Activated CD8-positive, alpha-beta memory T cell treated with anti-CD3 and anti-CD28 coated beads, Interleukin-2, amount 10 ng/mL, durations not matched to agents 7 days and 5 days (primary cell): ENCODE results near the gene TMEM132D. TPM values are rescaled to one million over a fixed set of nuclear protein-coding genes. Genes with fewer than 3 reads are reported as not detected.

ENCODE experiments used
- ATAC-seq: fragments of 150-1000 bp; cut with Tn5 transposase; one replicate; pipeline ENCODE4 v1.10.0; 2021; ENCODE audit warnings: moderate library complexity
- CTCF ChIA-PET: fragments of 350-600 bp; sonication (Branson Sonifier 250); formaldehyde crosslinking; loops from one replicate; lab custom pipeline; 2021; ENCODE audit warnings: antibody characterized with exemption; lab: Charles Lee
- DNase-seq: peaks from one replicate; pipeline ENCODE4 v3.0.0-alpha.2; 2020
- H3K27ac Mint-ChIP-seq: one replicate; pipeline ENCODE4 v1.8.0; 2021; ENCODE audit warnings: mild to moderate bottlenecking, mixed read lengths
- H3K27me3 Mint-ChIP-seq: one replicate; pipeline ENCODE4 v1.8.0; 2021; ENCODE audit warnings: mixed read lengths
- H3K36me3 Mint-ChIP-seq: one replicate; pipeline ENCODE4 v1.8.0; 2021; ENCODE audit warnings: mild to moderate bottlenecking, mixed read lengths
- H3K4me1 Mint-ChIP-seq: one replicate; pipeline ENCODE4 v1.8.0; 2021; ENCODE audit warnings: mixed read lengths
- H3K4me3 Mint-ChIP-seq: one replicate; pipeline ENCODE4 v1.8.0; 2021; ENCODE audit warnings: mild to moderate bottlenecking, moderate library complexity, mixed read lengths
- H3K9me3 Mint-ChIP-seq: one replicate; pipeline ENCODE4 v1.8.0; 2022; ENCODE audit warnings: low read depth, mixed read lengths
- total RNA-seq, 2 experiments: library from RNA; stranded (reverse); gene quantifications; one replicate each; pipeline ENCODE4 v1.2.3, GENCODE V29; 2021

Gene TMEM132D
- total RNA-seq, 2 experiments from 2014 or later = not detected

DNA sequence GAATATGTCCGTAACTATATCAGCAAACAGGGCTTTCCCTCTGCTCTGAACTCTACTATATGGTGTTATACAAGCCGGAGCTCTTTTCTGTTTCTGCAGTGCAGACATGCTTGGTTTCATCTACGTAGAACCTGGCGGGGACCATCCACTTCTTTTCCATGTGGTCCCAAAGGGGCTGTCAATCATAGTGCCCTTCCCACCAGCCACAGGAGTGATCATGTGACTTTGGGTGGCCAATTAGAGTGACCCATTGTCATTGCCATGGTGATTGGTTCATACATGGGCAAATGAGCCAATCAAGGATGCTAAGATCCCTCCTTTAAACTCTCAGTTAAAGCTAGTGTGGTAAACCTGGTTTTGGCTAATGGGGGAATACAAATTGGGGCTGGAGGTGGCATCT is 281.3 kb downstream of the TMEM132D start:
- DNase-seq (no peak), ATAC-seq (no peak)
- no peaks in the 10 kb centered on the region for H3K27me3 Mint-ChIP-seq
- H3K27ac Mint-ChIP-seq = no peak overlapping the region
- no peaks in the 10 kb centered on the region for H3K36me3 Mint-ChIP-seq
- no peak overlapping the region for H3K4me3 Mint-ChIP-seq
- H3K4me1 Mint-ChIP-seq = no peaks in the 10 kb centered on the region
- peaks cover 3% of the 10 kb centered on the region for H3K9me3 Mint-ChIP-seq
- CTCF ChIA-PET = no interaction called here

DNA sequence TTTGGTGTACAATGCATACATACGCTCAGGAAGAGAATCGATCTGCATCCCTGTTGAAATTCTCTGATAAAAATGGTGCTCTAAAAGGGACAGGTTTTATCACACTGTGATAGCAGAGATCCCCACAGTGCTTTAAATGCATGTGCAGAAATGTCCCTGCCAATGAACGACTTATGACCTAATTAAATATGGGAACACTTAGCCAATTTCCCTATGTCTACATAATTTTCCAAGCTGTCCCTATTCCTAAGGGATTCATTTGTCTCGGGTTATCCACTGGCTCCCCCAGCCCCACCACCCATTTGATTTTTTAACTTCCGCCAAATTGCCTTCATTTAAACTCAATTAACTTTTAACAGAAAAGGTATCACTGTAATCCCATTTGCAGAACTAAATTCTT is 284.6 kb downstream of the TMEM132D start:
- H3K4me1 Mint-ChIP-seq = no peaks in the 10 kb centered on the region
- no peak overlapping the region for H3K4me3 Mint-ChIP-seq
- ATAC-seq = no peak
- DNase-seq = no peak
- CTCF ChIA-PET = no interaction called here
- peaks cover 11% of the 10 kb centered on the region for H3K9me3 Mint-ChIP-seq
- H3K27ac Mint-ChIP-seq = no peak overlapping the region
- no peaks in the 10 kb centered on the region for H3K36me3 Mint-ChIP-seq
- H3K27me3 Mint-ChIP-seq = no peaks in the 10 kb centered on the region

DNA sequence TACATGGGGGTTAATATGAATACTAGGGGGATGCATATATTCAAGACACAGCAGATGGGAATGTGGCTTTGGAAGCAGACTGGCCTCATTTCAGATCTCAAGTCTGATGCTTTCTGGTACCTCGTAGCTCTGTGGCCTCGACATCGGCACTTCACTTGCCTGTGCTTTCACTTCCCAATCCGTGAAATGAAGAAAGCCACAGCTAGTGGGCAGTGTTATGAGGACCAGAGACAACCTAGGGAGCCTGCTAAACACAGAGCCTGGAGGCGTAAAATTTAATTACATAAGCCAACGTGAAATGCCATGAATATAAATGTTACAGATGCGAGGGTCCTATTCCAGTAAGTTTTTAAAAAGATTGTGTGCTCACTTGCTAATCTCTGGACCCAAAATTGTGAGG is 286.0 kb downstream of the TMEM132D start:
- H3K27ac Mint-ChIP-seq = no peak overlapping the region
- H3K4me1 Mint-ChIP-seq = no peaks in the 10 kb centered on the region
- CTCF ChIA-PET = no interaction called here
- H3K4me3 Mint-ChIP-seq = no peak overlapping the region
- H3K27me3 Mint-ChIP-seq = no peaks in the 10 kb centered on the region
- peaks cover 15% of the 10 kb centered on the region for H3K9me3 Mint-ChIP-seq
- H3K36me3 Mint-ChIP-seq = no peaks in the 10 kb centered on the region
- no peak for DNase-seq
- no peak for ATAC-seq

DNA sequence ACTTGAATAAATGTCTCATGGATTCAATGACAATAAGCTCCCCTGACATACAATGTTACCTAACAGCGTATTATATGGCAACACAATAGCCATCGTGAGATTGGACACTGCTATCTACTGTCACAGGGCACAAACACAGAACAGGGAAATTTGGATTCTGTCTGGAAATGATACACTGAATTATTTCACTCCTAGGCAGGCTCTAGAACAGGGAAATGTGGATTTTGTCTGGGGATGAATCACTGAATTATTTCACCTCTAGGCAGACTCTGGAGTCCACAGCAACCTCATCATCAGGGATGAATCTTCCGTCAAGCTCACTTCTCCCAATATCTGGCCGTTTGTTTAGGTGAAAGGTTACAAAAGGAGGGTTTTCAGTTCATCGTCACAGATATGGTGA is 288.8 kb downstream of the TMEM132D start:
- DNase-seq = no peak
- Mint-ChIP-seq H3K36me3 (no peaks in the 10 kb centered on the region), H3K4me1 (no peaks in the 10 kb centered on the region), H3K27me3 (no peaks in the 10 kb centered on the region), H3K27ac (no peak overlapping the region), H3K9me3 (peaks cover 14% of the 10 kb centered on the region), H3K4me3 (no peak overlapping the region)
- no peak for ATAC-seq
- CTCF ChIA-PET = no interaction called here

DNA sequence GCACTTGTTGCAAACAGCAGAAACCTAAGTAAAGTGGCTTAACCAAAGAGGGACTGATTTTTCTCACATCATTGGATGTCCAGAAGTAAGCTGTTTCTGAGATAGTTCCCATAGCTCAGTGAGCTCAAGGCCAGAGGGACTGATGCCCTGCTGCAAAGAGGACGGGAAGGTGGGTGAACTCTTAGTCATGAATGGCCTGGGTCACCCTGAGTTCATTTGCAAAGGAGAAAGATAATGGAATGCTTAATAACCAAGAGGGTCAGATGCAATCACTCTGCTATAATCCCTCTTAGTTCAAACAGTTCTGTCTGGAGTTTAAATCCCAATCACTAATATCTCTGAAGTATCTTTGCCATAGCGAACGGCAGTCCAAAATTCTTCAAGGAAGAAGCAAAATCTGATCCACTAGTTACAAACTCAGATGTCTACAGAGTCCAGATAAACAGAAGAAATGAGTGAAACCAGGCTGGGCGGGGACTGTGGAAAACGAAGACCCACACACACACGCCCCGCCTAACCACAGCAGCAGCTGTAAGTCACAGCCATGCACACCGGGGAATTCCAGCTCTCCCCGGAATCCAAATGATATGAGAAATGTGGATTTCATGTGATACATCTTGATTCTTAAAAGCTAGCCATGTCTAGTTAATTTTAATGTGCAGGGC is 289.5 kb downstream of the TMEM132D start:
- Mint-ChIP-seq H3K4me1 (no peaks in the 10 kb centered on the region), H3K4me3 (no peak overlapping the region), H3K36me3 (no peaks in the 10 kb centered on the region)

DNA sequence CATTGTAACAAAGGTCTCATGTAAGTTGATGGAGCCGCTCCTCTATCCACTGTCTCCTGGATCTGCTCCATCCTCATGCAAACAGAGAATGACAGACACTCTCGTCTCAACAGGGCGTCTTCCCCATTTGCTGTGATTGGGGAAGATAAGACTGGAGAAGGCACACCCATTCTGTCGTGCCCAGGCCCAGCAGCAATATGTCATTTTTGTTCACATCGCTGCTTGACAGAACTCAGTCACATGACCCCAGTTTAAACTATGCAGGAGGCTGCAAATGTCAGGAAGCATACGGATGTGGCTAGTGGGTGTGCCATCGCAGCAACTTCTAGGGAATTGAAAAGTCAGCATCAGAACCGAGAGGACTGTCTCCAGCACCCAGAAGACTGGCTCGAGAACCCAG is 290.5 kb downstream of the TMEM132D start:
- CTCF ChIA-PET = no interaction called here
- no peak for ATAC-seq
- no peak for DNase-seq
- Mint-ChIP-seq H3K4me1 (no peaks in the 10 kb centered on the region), H3K27me3 (no peaks in the 10 kb centered on the region), H3K36me3 (no peaks in the 10 kb centered on the region), H3K9me3 (peaks cover 14% of the 10 kb centered on the region), H3K4me3 (no peak overlapping the region), H3K27ac (no peak overlapping the region)

More for the DNA sequence above, 289.5 kb downstream of the TMEM132D start:
- ATAC-seq (no peak), DNase-seq (no peak)
- Mint-ChIP-seq H3K9me3 (peaks cover 14% of the 10 kb centered on the region), H3K27ac (no peak overlapping the region), H3K27me3 (no peaks in the 10 kb centered on the region)
- CTCF ChIA-PET = no interaction called here

DNA sequence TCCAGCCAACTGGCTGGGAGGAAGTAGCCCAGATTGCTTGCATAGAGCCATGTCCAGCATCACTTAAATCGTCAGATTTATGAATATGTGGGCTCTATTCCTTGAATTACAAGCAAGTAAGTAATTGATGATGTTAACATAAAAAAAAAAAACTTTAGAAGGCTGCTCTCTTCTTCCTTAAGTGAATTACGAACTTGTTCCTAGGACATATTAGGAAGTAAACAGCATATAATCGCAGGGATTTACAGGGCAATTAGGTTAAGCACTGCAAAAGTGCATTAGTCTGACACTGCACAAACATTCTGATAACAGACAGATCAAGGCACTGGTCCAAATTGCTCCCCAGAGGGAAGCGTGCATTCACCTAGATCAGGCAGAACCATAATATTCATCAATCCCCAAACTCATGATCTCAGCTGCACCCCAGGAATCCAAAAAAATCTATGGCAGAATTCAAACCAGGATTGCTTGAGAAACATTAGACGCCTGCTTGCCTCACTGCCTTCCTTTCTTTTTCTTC is 293.2 kb downstream of the TMEM132D start:
- no peak overlapping the region for H3K4me3 Mint-ChIP-seq
- CTCF ChIA-PET = no interaction called here
- H3K27ac Mint-ChIP-seq = no peak overlapping the region
- ATAC-seq (no peak), DNase-seq (no peak)
- H3K4me1 Mint-ChIP-seq = no peaks in the 10 kb centered on the region
- no peaks in the 10 kb centered on the region for H3K36me3 Mint-ChIP-seq
- no peaks in the 10 kb centered on the region for H3K27me3 Mint-ChIP-seq
- peaks cover 8% of the 10 kb centered on the region for H3K9me3 Mint-ChIP-seq

DNA sequence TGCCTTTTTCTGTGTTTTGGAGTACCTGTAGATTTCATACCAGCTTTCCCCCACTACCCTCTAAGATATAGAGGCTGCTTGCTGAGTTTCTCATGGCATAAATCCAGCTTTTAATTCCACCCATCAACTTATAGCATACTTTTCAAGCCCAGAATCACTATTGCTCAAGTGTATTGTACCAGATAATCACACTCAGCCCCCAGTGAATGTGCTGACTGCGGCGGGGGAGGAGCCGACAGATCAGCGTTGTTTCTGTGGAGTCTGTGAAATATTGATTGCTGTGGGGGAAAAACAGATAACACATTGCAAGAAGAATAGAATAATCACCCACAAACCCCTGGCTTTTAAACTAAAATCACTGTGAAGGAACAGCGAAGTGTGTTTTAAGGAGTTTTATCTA is 296.1 kb downstream of the TMEM132D start:
- no peak overlapping the region for H3K27ac Mint-ChIP-seq
- H3K4me1 Mint-ChIP-seq = no peaks in the 10 kb centered on the region
- CTCF ChIA-PET = no interaction called here
- no peaks in the 10 kb centered on the region for H3K27me3 Mint-ChIP-seq
- no peak overlapping the region for H3K4me3 Mint-ChIP-seq
- H3K9me3 Mint-ChIP-seq = peaks cover 5% of the 10 kb centered on the region
- DNase-seq = no peak
- no peak for ATAC-seq
- H3K36me3 Mint-ChIP-seq = no peaks in the 10 kb centered on the region

DNA sequence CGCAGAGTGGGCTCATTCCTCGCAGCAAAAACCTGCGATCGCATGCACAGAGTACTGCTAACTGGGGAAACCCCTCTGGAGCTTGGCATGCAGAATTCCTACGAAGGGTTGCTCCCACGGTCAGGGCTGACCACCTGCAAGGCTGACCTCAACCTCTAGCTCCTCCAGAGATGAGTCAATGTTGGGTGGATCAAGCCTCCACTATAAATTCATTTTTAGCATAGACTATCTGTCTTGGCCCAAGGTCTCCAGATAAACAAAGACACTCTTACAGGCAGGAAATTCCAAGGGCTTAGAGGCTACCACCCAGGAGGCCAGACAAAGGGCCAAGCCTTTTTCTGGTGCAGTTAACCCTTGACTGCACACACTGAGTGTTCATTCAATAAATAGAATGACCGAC is 296.5 kb downstream of the TMEM132D start:
- ATAC-seq (no peak), DNase-seq (no peak)
- H3K9me3 Mint-ChIP-seq = peaks cover 5% of the 10 kb centered on the region
- H3K4me3 Mint-ChIP-seq = no peak overlapping the region
- H3K27ac Mint-ChIP-seq = no peak overlapping the region
- no peaks in the 10 kb centered on the region for H3K36me3 Mint-ChIP-seq
- CTCF ChIA-PET = no interaction called here
- H3K4me1 Mint-ChIP-seq = no peaks in the 10 kb centered on the region
- H3K27me3 Mint-ChIP-seq = no peaks in the 10 kb centered on the region

DNA sequence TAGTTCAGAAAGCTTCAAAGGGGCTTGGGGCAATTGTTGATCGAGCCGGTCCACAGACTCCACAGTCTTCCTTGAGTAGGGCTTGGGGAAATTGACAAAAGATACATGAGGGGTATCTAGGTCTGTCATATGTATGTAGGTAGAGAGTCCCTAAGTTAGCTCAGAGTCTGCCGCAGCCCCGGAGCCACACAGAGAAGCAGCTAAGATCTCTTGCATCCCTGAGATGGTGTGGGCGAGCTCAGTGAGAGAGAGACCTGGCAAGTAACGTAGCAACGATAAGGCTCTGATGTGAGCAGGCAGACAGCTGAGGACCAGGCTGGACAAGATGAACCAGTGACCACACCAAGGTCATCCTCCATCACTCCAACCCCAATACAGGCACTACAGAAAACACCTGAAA is 297.6 kb downstream of the TMEM132D start:
- ATAC-seq = no peak
- Mint-ChIP-seq H3K27me3 (no peaks in the 10 kb centered on the region), H3K4me3 (no peak overlapping the region), H3K9me3 (peaks cover 4% of the 10 kb centered on the region), H3K36me3 (no peaks in the 10 kb centered on the region), H3K4me1 (no peaks in the 10 kb centered on the region), H3K27ac (no peak overlapping the region)
- CTCF ChIA-PET = no interaction called here
- no peak for DNase-seq

DNA sequence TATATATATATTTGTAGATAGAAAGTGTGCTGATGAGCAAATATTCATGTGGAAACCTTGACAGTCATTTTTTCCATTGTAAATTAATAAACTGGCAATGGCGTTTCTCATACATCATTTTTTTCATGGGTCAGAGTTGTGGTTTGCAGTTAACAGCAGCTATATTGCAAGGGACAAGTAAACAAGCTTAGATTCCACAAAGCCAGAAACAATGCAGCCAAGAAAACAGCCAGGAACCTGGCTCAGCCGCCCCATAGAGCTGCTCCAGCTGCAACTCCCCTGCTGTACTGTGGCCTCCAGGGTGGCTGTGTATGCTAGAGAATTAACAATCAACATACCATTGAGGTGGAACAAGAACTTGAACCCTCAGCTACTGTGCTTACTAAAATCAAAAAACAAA is 298.2 kb downstream of the TMEM132D start:
- Mint-ChIP-seq H3K4me1 (no peaks in the 10 kb centered on the region), H3K4me3 (no peak overlapping the region), H3K36me3 (no peaks in the 10 kb centered on the region), H3K27ac (no peak overlapping the region), H3K27me3 (no peaks in the 10 kb centered on the region), H3K9me3 (peaks cover 4% of the 10 kb centered on the region)
- no peak for DNase-seq
- CTCF ChIA-PET = no interaction called here
- no peak for ATAC-seq

DNA sequence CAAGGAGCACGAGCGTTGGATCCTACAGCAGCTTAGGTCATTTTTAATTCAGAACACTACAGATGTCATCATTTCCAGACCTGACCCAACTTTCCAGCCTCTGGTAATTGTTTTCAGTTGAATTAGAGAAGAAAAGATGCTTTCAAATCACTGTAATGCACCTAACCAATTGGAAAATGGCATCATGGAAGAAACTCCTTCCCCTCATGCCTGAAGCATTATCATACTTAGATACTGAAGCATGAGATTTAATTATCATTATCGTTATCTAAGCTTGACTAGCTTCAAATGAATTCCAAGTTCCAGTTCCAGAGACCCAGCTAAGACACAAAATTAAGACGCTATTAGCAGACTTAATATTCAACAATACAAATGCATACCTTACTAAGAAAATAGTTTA is 299.3 kb downstream of the TMEM132D start:
- no peaks in the 10 kb centered on the region for H3K27me3 Mint-ChIP-seq
- no peaks in the 10 kb centered on the region for H3K36me3 Mint-ChIP-seq
- DNase-seq (no peak), ATAC-seq (no peak)
- CTCF ChIA-PET = no interaction called here
- peaks cover 9% of the 10 kb centered on the region for H3K9me3 Mint-ChIP-seq
- H3K4me1 Mint-ChIP-seq = no peaks in the 10 kb centered on the region
- H3K27ac Mint-ChIP-seq = no peak overlapping the region
- H3K4me3 Mint-ChIP-seq = no peak overlapping the region

DNA sequence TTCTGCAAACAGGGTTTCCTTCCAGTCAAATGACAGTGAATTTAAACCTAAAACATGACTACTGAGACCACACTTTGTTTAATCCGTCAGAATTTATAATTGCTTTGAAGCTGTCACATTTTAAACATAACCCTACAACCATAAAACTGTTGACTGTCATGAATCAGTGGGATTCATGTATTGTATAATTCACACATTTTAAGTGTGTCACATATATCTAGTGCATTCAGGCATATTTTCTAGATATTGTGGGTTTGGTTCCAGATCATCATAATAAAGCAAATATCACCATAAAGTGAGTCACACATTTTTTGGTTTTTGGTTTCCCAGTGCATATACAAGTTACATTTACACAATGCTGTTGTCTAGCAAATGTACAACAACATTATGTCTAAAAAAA is 304.4 kb downstream of the TMEM132D start:
- no peak for ATAC-seq
- CTCF ChIA-PET = no interaction called here
- H3K27ac Mint-ChIP-seq = no peak overlapping the region
- H3K36me3 Mint-ChIP-seq = no peaks in the 10 kb centered on the region
- no peak overlapping the region for H3K4me3 Mint-ChIP-seq
- no peaks in the 10 kb centered on the region for H3K4me1 Mint-ChIP-seq
- H3K27me3 Mint-ChIP-seq = no peaks in the 10 kb centered on the region
- H3K9me3 Mint-ChIP-seq = peaks cover 9% of the 10 kb centered on the region
- DNase-seq = no peak

DNA sequence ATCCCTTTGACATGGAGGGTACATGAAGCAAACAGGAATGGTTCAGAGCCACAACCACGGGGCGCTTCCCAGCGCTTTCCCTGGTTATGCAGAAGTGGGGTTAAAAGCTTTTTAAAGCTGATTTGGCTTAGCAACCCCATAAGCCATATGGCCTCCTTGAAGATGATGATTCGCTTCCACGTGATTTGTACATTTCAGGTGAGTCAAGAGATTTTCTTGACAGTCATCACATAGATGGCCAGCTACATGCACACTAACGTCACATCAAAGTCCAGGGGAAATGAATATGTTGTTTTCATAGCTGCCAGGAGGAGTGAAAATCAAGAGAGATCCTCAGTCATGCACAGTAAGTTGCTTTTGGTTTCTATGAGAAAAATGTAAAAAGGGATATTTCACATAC is 309.7 kb downstream of the TMEM132D start:
- H3K4me1 Mint-ChIP-seq = no peaks in the 10 kb centered on the region
- CTCF ChIA-PET = no interaction called here
- DNase-seq = no peak
- no peaks in the 10 kb centered on the region for H3K36me3 Mint-ChIP-seq
- no peaks in the 10 kb centered on the region for H3K27me3 Mint-ChIP-seq
- peaks cover 8% of the 10 kb centered on the region for H3K9me3 Mint-ChIP-seq
- no peak overlapping the region for H3K4me3 Mint-ChIP-seq
- H3K27ac Mint-ChIP-seq = no peak overlapping the region
- no peak for ATAC-seq

DNA sequence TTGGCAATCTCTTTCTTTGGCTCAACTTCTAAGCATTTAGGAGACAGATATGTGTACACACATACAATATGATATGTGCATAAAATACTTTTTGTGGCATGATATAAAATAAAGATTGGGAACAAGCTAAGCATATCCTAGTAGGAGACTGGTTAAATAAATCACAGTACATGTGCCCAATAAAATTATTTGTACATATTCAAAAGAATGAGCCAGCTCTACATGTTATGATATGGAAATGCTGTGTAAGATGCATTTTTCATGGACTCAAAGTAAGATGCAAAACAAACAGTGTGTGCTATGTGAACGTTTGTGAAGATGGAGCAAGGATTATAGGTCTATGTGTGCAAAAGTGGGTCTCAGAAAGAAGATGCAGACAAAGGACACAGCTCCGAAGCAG is 311.4 kb downstream of the TMEM132D start:
- no peak for DNase-seq
- H3K36me3 Mint-ChIP-seq = no peaks in the 10 kb centered on the region
- peaks cover 13% of the 10 kb centered on the region for H3K9me3 Mint-ChIP-seq
- H3K27ac Mint-ChIP-seq = no peak overlapping the region
- CTCF ChIA-PET = no interaction called here
- H3K27me3 Mint-ChIP-seq = no peaks in the 10 kb centered on the region
- H3K4me1 Mint-ChIP-seq = no peaks in the 10 kb centered on the region
- no peak for ATAC-seq
- H3K4me3 Mint-ChIP-seq = no peak overlapping the region
